Measurements from ENCODE around the gene ARSG.
A peak's percentile ranks its signal among the peaks of the same experiment; 100 is the strongest.

ARSG gene

DNA sequence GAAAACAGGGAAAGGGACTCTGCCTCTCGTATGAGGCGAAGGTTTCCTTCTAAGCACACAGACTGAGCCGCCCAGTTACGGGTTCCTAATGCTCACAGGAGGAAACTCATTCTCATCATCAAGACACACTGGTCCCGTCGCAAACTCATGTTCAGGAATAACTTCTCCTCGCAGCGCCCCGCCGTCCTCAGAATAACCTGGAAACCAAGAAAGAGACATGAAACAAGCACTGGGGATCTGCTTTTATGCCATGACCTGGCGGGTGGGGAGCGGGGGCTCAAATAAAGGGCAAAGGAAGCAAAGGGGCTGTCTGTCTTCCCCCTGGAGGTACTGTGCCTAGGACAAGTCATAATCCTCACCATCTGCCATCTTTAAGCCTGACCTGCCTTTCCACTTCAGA is 134.7 kb downstream of the ARSG start:
- no peak for DNase-seq

DNA sequence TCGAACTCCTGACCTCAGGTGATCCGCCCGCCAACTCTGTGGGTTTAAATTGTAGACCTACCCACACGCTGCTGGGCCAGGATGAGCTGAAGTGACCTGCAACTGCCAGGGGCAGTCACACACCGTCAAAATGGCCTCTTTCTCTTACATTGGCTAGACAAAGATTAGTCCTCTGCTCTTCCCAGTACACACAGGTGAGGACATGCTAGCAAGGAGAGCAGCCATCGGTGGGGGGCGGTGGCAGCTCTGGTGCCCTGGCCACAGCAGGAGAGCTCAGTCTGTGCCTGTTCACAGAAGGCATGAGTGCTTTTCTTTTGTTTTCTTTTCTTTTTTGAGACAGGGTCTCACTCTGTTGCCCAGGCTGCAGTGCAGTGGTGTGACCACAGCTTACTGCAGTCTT is 136.3 kb downstream of the ARSG start:
- DNase-seq = no peak

DNA sequence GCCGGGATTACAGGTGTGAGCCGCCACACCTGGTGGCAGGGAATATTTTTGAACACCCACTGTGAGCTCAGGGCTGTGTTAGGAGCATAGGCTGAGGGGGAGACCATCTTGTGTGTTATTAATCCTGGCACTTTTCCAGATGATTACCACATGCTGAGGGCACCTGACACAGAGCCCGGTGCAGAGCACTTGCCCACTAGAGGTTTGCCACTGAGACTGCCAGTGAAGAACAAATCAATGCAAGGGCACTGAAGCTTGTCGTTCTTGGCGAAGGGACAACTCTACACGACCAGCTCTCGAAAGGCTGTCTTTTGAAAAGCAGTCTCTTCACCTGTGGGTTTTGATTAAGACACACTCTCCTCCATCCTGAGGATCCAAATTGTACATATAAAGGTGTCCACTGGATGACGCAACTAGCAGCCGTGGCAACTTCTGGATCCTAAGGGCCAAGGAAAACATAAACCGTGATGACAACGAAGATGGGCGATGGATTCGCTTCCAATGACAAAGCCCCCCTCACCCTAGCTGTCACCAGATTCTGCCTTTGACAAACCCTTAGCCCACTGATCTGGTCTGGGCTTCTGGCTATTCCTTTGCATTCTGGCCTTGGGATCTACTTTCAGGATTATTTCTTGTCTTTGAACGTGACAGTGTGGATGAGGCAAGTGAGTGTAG is 137.3 kb downstream of the ARSG start:
- no peak for DNase-seq

DNA sequence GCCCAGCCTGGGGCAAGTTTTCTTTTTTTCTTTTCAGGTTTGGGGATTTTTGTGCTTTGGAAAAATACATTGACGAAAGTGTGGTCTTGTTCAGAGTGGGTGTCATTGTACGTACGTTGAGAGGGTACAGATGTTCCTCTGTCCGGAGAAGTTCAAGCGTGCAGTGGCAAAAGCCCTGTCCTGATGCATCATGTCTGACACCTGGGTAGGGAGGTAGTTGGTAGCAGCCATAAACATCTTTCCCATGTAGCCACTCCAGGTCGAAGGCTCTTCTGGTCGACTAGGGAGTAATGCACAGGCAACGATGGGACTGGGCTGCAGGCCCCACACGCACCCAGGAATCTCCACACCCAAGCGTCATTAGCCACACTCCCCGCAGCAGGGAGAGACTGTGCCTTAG is 138.6 kb downstream of the ARSG start:
- DNase-seq = no peak

DNA sequence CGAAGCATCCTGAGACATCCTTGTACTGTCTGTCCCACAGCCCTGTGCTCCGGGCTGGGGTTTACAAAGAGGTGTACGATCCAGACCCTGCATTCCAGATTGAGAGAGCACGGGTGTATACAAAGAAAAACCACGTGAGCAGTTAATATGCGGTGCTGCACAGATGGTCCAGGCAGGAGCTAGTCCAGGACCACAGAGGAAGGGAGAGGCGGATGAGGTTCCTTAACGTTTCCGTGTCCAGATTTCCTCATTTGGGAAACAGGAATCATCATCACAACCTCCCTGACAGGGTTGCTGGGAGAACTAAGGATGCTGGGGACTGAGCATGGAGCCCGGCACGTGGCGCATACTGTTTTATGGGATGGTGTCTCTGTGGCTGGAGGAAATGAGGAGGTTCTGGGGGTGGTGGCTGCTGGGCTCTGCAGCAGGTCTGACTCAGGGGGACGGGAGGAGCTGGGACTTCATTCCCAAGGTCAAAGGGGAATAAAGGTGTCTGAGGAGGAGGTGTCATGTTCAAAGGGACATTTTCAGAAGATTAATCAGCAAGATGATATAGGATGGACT is 139.8 kb downstream of the ARSG start:
- DNase-seq = no peak

DNA sequence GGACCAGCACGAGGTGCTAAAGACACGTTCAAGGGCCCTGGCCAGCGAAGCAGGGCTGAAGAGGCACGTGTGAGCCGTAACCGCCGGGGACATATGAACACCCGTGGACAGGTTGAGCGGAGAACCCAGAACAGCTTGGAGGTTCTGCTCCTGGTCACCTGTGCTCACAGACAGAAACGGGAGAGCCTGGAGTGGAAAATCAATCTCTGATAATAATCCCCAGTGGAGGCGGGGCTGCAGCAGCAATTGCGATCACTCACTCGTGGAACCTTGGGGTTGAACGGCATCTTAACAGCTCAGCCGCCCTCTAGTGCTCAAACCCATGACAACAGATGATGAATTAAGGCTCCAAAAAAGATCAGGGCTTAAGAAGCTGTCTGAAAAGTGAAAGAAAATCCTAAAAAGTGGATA is 140.4 kb downstream of the ARSG start:
- peak in 4 of 58 donors; percentile 9 to 18 (median 14) for DNase-seq

DNA sequence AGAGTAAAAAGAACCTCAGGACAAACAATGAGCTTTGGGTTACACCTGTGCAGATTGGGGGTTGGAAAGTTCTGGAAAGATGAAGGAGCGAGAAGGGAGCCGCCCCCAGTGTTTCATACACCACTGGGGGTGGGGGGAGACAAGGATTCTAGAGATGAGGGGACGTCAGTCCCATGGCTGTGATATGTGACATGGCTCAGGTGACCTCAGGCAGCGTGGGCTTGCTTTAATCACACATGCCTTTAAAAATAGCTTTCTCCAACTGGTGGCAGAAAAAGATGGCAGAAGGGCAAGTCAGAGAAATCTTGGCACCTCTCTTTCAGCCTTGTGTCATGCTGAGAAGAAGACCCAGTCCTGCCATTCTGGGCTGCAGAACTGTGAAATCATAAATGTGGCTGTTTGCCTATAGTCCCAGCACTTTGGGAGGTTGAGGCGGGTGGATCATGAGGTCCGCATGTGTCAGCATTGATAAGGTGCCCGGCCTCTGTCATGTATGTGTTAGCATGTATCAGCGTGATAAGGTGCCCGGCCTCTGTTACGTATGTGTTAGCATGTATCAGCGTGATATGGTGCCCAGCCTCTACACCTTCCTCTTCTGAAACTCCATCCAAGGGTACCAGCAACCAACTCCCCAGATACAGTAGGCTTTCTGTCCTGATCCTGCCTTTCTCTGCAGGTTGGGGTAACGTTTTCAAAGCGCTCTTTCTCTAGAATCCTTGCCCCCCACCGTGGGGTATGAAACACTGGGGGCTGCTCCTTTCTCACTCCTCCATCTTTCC is 141.0 kb downstream of the ARSG start:
- DNase-seq = peak in 1 of 58 donors; percentile 41

DNA sequence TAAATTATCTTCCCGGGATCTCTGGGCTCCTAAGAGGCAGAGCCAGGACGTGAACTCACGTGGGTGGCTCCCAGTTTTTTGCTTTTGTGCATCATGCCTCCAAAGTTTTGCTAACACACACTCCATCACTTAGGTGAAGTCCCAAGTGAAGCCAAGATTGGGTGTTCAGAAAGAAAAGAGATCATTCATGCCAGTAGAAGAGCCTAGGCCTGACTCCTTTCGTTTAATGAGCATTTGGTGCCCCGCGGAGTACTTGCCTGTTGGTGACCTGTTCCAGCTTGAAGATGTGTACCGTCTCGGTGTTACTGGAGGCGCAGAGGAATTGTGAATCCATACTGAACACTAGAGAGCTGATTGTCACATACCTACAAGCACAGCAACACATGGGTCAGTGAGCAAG is 141.9 kb downstream of the ARSG start:
- DNase-seq = no peak

DNA sequence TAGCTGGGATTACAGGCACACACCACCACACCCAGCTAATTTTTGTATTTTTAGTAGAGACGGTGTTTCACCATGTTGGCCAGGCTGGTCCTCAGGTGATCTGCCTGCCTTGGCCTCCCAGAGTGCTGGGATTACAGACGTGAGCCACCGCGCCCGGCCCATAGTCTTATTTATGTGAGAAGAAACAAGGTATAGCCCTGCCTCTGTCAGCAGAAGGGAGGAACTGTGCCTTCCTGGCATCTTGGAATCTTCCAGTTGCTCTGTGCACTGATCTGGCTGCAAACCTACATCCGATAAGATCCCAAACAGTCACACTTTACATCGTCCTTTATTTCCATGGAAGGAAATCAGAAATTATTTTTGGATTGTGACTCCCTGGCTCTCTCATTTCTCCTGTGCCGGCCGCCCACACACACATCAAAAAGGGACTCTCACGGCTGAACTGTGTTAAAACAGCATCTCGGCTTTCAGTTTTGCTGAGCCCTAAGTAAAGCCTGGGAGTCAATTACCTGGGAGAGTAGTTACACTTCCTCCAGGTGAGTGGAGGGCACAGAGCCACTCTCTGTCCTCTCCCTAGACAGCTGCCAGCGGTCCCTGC is 142.7 kb downstream of the ARSG start:
- peak in 8 of 58 donors; percentile 7 to 44 (median 19) for DNase-seq

DNA sequence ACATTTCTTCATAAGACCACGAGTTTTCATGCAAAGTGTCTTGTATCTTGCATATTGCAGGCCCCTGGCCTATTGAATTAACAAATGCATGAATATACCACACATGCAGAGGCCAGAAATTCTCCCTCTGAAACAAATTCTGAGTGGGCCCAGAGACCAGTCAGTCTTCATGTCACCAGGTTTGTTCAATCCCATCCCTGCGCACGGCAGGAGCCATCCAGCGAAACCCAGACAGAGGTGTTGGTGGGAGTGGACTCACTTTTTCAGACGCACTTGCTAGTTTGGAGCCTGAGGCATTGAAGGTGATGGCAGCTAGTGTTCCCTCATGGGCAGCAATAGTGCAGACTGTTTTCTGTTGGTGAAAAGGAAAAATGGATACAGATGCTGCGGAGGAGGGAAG is 144.1 kb downstream of the ARSG start:
- DNase-seq = no peak

DNA sequence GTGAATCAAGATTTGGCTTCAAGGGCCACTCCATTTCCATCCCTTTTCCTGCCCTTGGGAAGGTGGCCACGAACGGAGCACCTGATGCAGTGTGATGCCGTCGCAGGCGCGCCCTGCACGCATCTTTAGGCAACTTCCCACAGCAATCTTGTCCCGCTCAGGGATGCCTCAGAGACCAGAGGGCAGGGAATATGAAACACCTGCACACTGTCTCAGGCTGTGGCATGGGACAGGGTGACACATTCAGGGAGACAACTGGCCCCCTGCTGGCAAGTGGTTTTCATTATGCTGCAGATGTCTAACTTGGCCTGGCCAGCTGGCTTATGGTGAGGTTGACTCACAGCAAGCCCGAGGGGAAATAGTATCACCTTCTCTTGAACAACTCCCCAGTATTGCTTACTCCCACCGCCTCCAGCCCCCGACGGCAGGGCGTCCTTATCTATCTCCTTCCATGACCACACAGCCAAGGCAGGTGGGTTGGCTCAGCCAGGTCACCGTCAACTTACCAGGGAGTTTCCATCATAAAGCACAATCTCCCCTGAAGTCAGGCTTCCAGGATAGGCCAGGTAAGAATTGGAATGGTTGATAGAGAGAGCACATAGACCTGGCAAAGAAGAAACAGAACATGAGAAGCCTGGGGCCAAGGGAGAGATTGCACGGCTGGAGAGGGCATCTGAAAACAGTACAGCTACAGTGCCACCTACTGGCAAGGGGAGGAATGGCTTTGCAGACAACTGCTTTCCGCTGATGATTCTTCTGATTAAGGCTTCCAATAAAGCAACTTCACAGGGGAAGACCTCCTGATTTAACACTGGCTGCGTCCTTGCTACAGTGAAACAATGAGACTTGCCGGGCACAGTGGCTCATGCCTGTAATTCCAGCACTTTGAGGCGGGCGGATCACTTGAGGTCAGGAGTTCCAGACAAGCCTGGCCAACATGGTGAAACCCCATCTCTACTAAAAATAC is 144.9 kb downstream of the ARSG start:
- DNase-seq = peak in 45 of 58 donors; percentile 4 to 68 (median 29)

DNA sequence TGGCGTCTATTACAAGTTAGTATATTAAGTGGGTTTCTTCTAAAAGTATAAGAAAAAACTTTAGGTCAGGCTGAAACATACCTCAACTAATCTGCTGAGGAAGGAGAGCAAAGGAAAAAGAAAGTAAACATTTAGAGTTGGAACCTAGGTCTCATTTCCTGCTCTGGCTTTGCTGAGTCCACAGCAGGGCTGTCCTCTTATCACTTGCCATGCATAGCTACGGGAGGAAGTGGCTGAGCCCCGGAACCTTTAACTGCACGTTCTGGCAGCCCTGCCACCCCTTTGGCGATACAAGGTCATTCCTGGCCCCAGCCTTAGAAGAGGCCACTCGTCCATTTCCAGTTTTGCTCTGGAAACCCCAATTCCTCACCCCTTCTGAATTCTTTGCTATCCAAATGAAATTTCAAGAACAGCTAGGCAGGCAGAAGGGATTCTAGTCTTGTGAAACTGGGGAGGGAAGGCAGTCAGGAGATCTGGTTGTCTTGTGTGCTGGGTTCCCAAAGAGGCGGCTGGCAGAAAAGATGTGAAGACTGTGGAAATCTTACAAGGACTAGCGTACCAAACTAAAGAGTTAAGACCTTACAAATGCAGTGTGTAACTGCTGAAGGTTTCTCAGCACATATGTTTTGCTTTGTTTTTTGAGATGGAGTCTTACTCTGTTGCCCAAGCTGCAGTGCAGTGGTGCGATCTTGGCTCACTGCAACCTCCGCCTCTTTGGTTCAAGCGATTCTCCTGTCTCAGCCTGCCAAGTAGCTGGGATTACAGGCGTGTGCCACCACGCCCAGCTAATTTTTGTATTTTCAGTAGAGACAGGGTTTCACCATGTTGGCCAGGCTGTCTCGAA is 146.9 kb downstream of the ARSG start:
- DNase-seq = peak in 3 of 58 donors; percentile 4 to 18 (median 11)

DNA sequence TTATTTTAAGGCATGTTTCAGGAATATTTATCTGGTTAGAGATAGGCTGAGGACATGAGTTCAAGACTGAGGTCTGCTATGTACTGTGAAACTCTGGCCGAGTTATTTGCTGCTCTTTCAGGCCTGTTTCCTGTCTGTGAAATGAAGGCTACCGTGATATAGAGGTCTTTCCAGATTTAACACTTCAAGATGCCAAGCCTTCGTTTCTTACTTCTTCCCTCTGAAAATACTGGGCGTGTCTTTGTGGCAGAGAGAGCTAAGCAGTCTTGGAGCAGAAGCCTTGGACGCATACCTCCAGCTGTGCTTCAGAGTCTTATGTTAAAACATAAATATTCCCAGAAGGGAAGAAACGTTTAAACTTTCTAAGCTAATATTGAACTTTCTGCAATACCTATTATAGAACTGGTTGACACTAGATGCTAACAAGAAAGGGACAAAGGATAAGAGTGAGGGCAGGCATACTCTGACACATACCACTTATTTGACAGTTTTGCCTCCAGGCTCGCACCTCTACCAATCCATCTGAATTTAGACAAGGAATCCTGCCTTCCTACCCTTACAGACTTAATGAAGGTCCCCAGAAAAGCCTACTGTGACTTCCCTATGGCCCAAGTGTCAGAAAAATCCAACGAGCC is 148.5 kb downstream of the ARSG start:
- no peak for DNase-seq

DNA sequence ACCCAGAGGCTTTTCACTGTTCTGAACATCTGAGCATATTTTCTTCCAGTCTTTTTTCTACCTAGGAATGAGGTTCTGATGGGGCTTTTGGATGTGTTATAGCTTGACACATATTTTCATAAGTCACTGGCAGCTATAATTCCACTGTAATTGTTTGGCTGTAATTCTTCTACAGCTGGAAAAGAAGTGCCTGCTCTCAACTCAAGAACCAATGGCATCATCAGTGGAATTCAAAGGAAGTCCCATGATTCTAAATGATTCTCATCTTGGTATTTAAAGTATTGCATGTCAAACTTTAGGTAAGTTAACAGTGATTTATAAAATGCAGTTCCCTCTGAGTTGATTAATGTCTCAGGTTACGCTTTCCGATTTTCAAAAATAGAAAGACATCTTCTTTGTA is 149.2 kb downstream of the ARSG start:
- DNase-seq = no peak

DNA sequence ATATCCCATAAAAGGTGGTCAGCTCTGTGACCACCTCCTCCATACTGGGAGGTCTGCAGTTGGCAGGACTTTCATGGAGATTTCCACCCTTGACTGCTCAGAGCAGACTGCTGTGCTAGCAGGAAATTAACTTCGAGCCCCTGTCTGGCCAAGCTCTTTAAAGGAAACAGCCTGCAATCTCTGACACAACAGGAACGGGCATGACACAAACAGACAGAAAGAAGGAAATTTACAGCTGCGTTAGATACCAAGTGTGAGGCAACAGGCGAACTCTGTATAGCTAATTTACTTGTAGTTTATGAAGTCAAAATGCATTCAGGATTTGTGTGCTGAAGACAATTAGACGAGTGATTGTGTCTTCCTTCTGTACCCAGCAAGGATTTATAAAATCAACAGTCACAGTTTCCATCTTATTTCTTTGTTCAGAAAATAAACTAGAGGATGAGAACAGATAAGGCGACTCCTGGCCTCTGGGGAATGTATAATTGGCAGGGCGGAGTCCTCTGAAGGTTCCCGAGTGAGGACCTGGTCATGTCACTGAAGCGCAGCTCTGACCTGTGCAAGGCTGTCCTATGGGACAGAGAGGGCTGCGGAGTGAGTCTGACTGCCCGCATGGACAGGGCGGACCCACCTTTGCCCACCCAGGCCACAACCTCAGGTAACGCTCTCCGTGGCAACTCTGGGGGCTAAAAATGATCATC is 149.9 kb downstream of the ARSG start:
- DNase-seq = peak in 2 of 58 donors; percentile 12 to 24

DNA sequence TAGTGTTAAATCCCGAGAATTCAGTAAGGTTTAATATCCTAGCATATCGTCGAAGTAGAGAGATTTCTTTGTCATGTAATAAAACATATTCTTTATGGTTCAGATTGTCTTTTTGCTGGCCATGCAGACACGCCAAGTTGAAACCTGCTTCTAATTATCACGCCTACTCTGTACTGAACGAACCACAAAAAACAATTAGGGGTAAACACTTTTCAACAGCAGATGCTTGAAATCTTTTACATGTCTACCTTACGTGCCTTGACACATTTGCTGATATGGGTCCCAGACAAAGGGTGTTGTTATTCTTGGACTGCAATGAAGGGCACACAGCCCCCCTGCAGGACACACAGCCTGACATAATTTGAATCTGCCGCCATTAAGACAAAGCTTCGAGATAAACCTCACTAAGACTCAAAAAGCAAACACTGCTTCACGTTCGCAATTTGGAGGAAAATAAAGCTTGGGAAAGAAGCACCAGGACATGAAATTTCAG is 152.7 kb downstream of the ARSG start:
- no peak for DNase-seq

DNA sequence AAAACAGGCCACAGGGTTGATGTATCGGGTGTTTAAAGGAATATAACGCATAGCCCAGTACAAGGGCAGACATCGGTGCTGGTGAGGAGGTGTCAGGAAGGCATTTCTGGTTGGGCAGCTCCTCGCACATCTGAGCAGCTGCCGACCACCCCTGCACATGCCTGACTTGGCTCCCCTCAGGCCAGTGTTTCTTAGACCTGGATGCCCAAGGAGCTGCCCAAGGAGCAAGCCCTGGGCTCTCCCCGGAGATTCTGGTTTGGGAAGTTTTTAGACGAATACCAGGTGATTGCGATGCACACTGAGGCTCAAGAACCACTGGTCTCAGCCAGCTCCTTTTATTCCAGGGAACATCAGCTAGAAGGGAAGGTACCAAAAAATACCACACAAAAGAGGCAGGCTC is 154.4 kb downstream of the ARSG start:
- DNase-seq = no peak

DNA sequence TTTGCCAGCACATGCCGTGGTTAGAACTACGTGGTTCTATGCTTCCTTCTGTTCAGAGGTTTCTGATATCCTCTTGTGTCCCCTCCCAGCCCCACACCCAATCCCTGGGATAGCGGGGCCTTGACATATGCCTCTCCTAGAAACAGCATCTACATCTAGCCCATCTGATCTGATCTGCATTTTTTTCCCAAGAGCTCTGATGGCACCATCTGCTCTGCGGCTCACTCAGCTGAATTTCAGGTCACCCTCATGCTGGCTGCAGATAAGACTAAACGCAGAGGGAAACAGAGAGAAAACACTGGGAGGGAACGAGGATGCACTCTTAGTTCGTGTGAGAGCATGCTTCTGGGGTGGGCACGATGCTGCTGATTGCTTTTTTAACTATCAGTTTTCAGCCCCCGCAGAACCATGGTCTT is 155.3 kb downstream of the ARSG start:
- DNase-seq = peak in 1 of 58 donors; percentile 26
